ENCODE measurements around the gene FMNL2. TPM values are rescaled to one million over a fixed set of nuclear protein-coding genes. Genes with fewer than 3 reads are reported as not detected.

The FMNL2 gene
- total RNA-seq, 2 experiments from 2014 or later: 2.5 to 2.7 TPM

DNA sequence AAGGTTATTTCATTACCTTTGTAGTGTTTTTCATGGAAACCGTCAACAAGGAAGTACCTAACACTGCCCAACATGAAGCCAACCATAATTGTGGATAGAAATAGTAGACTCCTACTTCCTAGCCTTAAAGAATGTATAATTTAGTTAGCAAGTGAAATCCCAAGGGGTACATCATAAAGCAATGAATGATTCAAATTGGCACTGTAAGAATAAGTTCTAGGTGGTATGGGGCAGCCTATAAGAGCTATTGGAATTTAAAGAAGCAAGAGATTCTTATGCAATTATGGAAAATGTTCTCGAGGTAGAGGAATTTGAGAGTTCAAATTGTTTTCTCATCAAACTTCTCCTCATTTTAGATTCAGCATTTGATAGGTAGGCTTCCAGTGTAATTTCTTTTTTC is 157.9 kb downstream of the FMNL2 start:
- no peak for DNase-seq
- H3K4me1 Mint-ChIP-seq (ENCODE audit: low read depth): peaks cover 3% of the 10 kb centered on the region
- H3K9me3 Mint-ChIP-seq: no peaks in the 10 kb centered on the region
- intact Hi-C loops (cut with micrococcal nuclease): no loop called here
- peaks cover 32% of the 10 kb centered on the region for H3K27me3 Mint-ChIP-seq (ENCODE audit: low read depth)
- H3K27ac Mint-ChIP-seq: no peak overlapping the region
- CTCF ChIA-PET: no interaction called here
- H3K36me3 Mint-ChIP-seq (ENCODE audit: low read depth): no peaks in the 10 kb centered on the region
- H3K4me3 Mint-ChIP-seq: no peak overlapping the region

GRCh38 chr2:152493417-152493816 is 158.4 kb downstream of the FMNL2 start:
- intact Hi-C loops (cut with micrococcal nuclease): no loop called here
- Mint-ChIP-seq H3K27me3 (ENCODE audit: low read depth) (peaks cover 32% of the 10 kb centered on the region), H3K9me3 (no peaks in the 10 kb centered on the region), H3K36me3 (ENCODE audit: low read depth) (no peaks in the 10 kb centered on the region), H3K4me3 (no peak overlapping the region), H3K4me1 (ENCODE audit: low read depth) (peaks cover 3% of the 10 kb centered on the region), H3K27ac (no peak overlapping the region)
- CTCF ChIA-PET: no interaction called here
- DNase-seq: no peak

DNA sequence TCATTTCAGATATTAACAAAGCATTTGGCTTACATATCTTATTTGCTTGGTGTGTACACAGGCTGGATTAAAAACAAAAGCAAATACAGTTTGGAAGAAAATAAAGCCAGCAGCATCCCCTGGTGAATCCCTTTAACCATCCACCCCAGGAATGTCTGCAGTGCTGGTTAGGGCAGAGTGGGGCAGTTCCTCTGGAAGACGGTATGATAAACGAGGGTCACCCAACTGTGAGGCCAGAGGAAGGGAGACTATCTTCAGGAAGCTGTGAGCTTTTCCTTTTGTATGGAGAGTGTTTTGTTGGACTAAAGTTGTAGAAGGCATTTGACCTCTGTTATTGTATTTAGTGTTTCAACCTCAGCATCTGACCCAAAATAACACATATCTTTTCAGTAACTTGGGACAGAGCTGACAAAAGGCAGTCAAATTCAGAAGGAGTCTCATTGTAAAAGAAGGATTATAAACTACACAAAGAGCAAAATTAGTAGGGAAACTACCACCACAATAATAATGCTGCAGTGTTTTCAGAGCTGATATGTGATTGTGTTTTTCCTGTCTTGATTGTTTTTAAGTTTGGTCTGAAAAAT is 159.1 kb downstream of the FMNL2 start:
- peaks cover 3% of the 10 kb centered on the region for H3K4me1 Mint-ChIP-seq (ENCODE audit: low read depth)
- H3K36me3 Mint-ChIP-seq (ENCODE audit: low read depth): no peaks in the 10 kb centered on the region
- no peak for DNase-seq
- H3K27ac Mint-ChIP-seq: no peak overlapping the region
- no peaks in the 10 kb centered on the region for H3K9me3 Mint-ChIP-seq
- intact Hi-C loops (cut with micrococcal nuclease): no loop called here
- peaks cover 32% of the 10 kb centered on the region for H3K27me3 Mint-ChIP-seq (ENCODE audit: low read depth)
- no peak overlapping the region for H3K4me3 Mint-ChIP-seq
- CTCF ChIA-PET: no interaction called here

- DNase-seq: no peak
- Mint-ChIP-seq H3K27ac (no peak overlapping the region), H3K9me3 (no peaks in the 10 kb centered on the region), H3K27me3 (ENCODE audit: low read depth) (peaks cover 20% of the 10 kb centered on the region), H3K4me3 (no peak overlapping the region), H3K36me3 (ENCODE audit: low read depth) (no peaks in the 10 kb centered on the region), H3K4me1 (ENCODE audit: low read depth) (peaks cover 3% of the 10 kb centered on the region)
- intact Hi-C loops (cut with micrococcal nuclease): no loop called here
- CTCF ChIA-PET: interaction anchor here (0.9 kb wide), 1 partner anchor 139 kb away, joined by 3 read pairs; no protein-coding TSS in a partner anchor
These were observed 161.4 kb downstream of the FMNL2 start for GRCh38 chr2:152496371-152496770.

DNA sequence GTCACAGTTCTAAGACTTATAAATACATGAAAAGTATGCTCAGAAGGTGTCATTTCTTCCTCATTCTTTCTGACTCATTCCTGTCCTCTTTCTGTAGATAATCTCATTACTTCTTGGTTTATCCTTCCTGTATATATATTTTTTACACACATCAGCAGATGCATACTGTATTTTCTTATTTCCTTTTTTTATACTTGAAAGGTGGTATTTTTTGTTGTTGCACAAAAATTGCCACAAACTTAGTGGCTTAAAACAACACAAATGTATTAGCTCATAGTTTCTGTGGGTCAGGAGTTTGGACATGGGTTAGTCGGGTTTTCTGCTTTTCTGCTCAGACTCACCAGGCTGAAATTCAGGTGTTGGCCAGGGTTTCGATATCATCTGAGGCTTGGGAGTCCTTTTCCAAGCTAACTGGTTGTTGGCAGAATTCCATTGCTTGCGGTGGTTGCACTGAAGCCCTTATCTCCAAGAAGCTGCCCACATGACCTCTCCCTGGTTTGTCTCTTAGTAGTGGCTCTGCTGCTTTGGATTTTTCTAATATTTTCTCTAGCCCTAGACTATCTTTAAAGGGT is 162.6 kb downstream of the FMNL2 start:
- peaks cover 3% of the 10 kb centered on the region for H3K4me1 Mint-ChIP-seq (ENCODE audit: low read depth)
- H3K27ac Mint-ChIP-seq: no peak overlapping the region
- intact Hi-C loops (cut with micrococcal nuclease): no loop called here
- no peaks in the 10 kb centered on the region for H3K36me3 Mint-ChIP-seq (ENCODE audit: low read depth)
- peaks cover 18% of the 10 kb centered on the region for H3K27me3 Mint-ChIP-seq (ENCODE audit: low read depth)
- DNase-seq: no peak
- CTCF ChIA-PET: no interaction called here
- no peaks in the 10 kb centered on the region for H3K9me3 Mint-ChIP-seq
- H3K4me3 Mint-ChIP-seq: no peak overlapping the region

GRCh38 chr2:152499331-152499816 is 164.4 kb downstream of the FMNL2 start:
- Mint-ChIP-seq H3K4me1 (ENCODE audit: low read depth) (peaks cover 3% of the 10 kb centered on the region), H3K9me3 (no peaks in the 10 kb centered on the region), H3K4me3 (no peak overlapping the region), H3K27me3 (ENCODE audit: low read depth) (peaks cover 11% of the 10 kb centered on the region), H3K27ac (no peak overlapping the region), H3K36me3 (ENCODE audit: low read depth) (no peaks in the 10 kb centered on the region)
- intact Hi-C loops (cut with micrococcal nuclease): no loop called here
- no peak for DNase-seq
- CTCF ChIA-PET: interaction anchor here (0.6 kb wide), 1 partner anchor 492 kb away, joined by 3 read pairs; no protein-coding TSS in a partner anchor

GRCh38 chr2:152499896-152500735 is 165.1 kb downstream of the FMNL2 start:
- Mint-ChIP-seq H3K36me3 (ENCODE audit: low read depth) (no peaks in the 10 kb centered on the region), H3K4me3 (no peak overlapping the region), H3K4me1 (ENCODE audit: low read depth) (peaks cover 3% of the 10 kb centered on the region), H3K27ac (no peak overlapping the region), H3K27me3 (ENCODE audit: low read depth) (peaks cover 11% of the 10 kb centered on the region), H3K9me3 (no peaks in the 10 kb centered on the region)
- intact Hi-C loops (cut with micrococcal nuclease): no loop called here
- CTCF ChIA-PET: no interaction called here
- no peak for DNase-seq

DNA sequence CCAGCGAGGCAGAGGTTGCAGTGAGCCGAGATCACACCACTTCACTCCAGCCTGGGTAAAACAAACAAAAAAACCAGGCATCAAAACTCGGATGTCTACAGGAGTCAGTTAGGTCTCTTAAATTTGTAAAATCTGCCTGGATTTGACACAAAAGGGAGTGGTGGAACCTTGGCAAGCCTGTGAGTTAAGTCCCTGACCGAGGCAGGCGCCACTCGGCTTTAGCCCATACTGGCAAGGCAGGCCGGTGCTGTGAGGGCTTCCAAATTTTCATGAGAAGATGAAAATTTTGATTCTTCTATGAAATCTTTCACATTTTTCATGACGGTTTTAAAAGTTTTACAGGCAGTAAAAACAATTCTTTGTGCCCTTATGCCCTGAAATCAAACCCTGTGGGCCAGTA is 165.8 kb downstream of the FMNL2 start:
- peaks cover 3% of the 10 kb centered on the region for H3K4me1 Mint-ChIP-seq (ENCODE audit: low read depth)
- no peak overlapping the region for H3K4me3 Mint-ChIP-seq
- DNase-seq: no peak
- H3K36me3 Mint-ChIP-seq (ENCODE audit: low read depth): no peaks in the 10 kb centered on the region
- intact Hi-C loops (cut with micrococcal nuclease): no loop called here
- no peak overlapping the region for H3K27ac Mint-ChIP-seq
- H3K27me3 Mint-ChIP-seq (ENCODE audit: low read depth): peaks cover 11% of the 10 kb centered on the region
- CTCF ChIA-PET: no interaction called here
- H3K9me3 Mint-ChIP-seq: no peaks in the 10 kb centered on the region

DNA sequence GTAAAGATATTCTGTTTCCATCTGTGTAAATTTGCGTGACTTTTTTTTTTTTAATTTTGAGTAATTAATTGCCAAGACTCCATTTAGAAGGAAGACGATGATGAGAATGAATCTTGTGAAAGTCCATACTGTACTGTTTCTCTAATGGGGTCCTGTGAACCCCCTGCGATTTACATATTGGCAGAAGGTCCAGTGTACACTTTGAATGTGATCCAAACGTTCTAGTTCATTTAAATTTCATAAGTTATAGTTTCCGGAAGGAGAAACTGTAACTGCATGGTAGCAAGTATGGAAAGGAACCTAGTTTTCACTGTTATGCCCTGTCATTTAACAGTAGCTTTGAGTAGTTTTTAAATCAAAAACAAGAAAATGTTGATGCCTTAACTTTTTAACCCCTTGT is 166.7 kb downstream of the FMNL2 start:
- DNase-seq: no peak
- H3K27me3 Mint-ChIP-seq (ENCODE audit: low read depth): peaks cover 11% of the 10 kb centered on the region
- intact Hi-C loops (cut with micrococcal nuclease): no loop called here
- peaks cover 4% of the 10 kb centered on the region for H3K4me1 Mint-ChIP-seq (ENCODE audit: low read depth)
- CTCF ChIA-PET: no interaction called here
- no peak overlapping the region for H3K27ac Mint-ChIP-seq
- no peaks in the 10 kb centered on the region for H3K36me3 Mint-ChIP-seq (ENCODE audit: low read depth)
- no peaks in the 10 kb centered on the region for H3K9me3 Mint-ChIP-seq
- H3K4me3 Mint-ChIP-seq: no peak overlapping the region

- Mint-ChIP-seq H3K4me3 (no peak overlapping the region), H3K36me3 (ENCODE audit: low read depth) (no peaks in the 10 kb centered on the region), H3K27ac (no peak overlapping the region), H3K9me3 (no peaks in the 10 kb centered on the region), H3K4me1 (ENCODE audit: low read depth) (peaks cover 6% of the 10 kb centered on the region), H3K27me3 (ENCODE audit: low read depth) (peaks cover 6% of the 10 kb centered on the region)
- no peak for DNase-seq
- intact Hi-C loops (cut with micrococcal nuclease): no loop called here
- CTCF ChIA-PET: no interaction called here
These were observed 169.6 kb downstream of the FMNL2 start for GRCh38 chr2:152504618-152505017.

DNA sequence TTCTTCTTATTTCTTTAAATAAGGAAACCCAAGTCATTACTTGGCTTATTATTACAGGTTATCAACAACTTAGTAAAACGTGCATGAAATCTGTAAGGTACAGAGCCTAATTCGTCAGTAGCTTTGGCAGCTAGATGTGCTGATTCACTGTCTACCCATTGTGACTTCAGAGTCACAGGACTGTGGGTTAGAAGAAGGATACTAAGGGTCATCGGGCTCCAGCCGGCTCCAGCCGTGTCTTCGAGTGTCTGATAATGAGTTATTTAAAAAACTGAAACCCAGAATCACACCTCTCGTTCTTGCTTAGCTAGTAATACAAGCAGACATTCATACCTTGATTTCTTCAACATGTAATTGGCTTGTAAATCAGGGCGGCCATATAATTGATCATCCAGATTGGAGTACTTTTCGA is 170.5 kb downstream of the FMNL2 start:
- H3K9me3 Mint-ChIP-seq: no peaks in the 10 kb centered on the region
- H3K4me3 Mint-ChIP-seq: no peak overlapping the region
- intact Hi-C loops (cut with micrococcal nuclease): no loop called here
- peaks cover 6% of the 10 kb centered on the region for H3K4me1 Mint-ChIP-seq (ENCODE audit: low read depth)
- H3K36me3 Mint-ChIP-seq (ENCODE audit: low read depth): no peaks in the 10 kb centered on the region
- no peak for DNase-seq
- no peak overlapping the region for H3K27ac Mint-ChIP-seq
- peaks cover 6% of the 10 kb centered on the region for H3K27me3 Mint-ChIP-seq (ENCODE audit: low read depth)
- CTCF ChIA-PET: no interaction called here

DNA sequence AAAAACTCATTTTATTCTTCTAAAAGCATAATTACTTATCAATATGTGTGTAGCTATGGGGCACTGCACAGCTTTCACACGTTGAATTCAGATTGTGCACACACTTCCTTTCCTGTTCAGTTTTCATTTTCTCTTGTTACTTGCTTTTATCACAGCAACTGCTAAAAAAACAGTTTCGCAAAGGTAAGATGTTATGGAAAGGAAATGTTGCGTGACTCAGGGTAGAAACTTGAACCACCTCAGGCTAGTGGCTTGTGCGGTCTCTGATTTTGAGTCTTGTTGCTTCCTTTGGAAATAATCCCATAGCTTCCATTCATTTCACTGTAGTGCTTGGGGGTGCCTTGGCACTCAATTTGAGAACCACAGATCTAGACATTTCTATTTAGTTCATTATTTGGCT is 171.9 kb downstream of the FMNL2 start:
- H3K4me3 Mint-ChIP-seq: no peak overlapping the region
- CTCF ChIA-PET: interaction anchor here (0.6 kb wide), 1 partner anchor 95 kb away, joined by 3 read pairs; no protein-coding TSS in a partner anchor
- DNase-seq: peak; percentile 35
- H3K4me1 Mint-ChIP-seq (ENCODE audit: low read depth): peaks cover 6% of the 10 kb centered on the region
- peaks cover 5% of the 10 kb centered on the region for H3K27me3 Mint-ChIP-seq (ENCODE audit: low read depth)
- H3K36me3 Mint-ChIP-seq (ENCODE audit: low read depth): no peaks in the 10 kb centered on the region
- intact Hi-C loops (cut with micrococcal nuclease): no loop called here
- no peak overlapping the region for H3K27ac Mint-ChIP-seq
- no peaks in the 10 kb centered on the region for H3K9me3 Mint-ChIP-seq

GRCh38 chr2:152507907-152508306 is 172.9 kb downstream of the FMNL2 start:
- H3K27ac Mint-ChIP-seq: no peak overlapping the region
- peaks cover 6% of the 10 kb centered on the region for H3K4me1 Mint-ChIP-seq (ENCODE audit: low read depth)
- no peaks in the 10 kb centered on the region for H3K9me3 Mint-ChIP-seq
- CTCF ChIA-PET: no interaction called here
- no peak for DNase-seq
- no peak overlapping the region for H3K4me3 Mint-ChIP-seq
- H3K27me3 Mint-ChIP-seq (ENCODE audit: low read depth): peaks cover 2% of the 10 kb centered on the region
- no peaks in the 10 kb centered on the region for H3K36me3 Mint-ChIP-seq (ENCODE audit: low read depth)
- intact Hi-C loops (cut with micrococcal nuclease): no loop called here

Measured in activated naive CD4-positive, alpha-beta T cell treated with anti-CD3 and anti-CD28 coated beads for 36 hours (primary cell).